NCI-H2171 treated with DMSO at 0.1 percent for 48 hours (cell line): Measurements from ENCODE around the gene MYOZ3.
A peak's percentile ranks its signal among the peaks of the same experiment; 100 is the strongest.

ENCODE experiments used
- DNase-seq: peaks from one replicate; lab custom pipeline; 2025; lab: John Stamatoyannopoulos, UW

MYOZ3 gene

GRCh38 chr5:150661086-150661485, at the start of gene MYOZ3:
Gene MYOZ3 (plus strand): TSS chr5:150661251. CDS start chr5:150662942, 1,691 bp downstream.
- DNase-seq, result no peak

- no peak for DNase-seq
Measured at GRCh38 chr5:150612405-150612804, 48.6 kb upstream of the MYOZ3 start.

- no peak for DNase-seq
Measured at GRCh38 chr5:150612905-150613670, 48.0 kb upstream of the MYOZ3 start.

- DNase-seq, result no peak
Measured at GRCh38 chr5:150613991-150614660, 46.9 kb upstream of the MYOZ3 start.

GRCh38 chr5:150614661-150615060, 46.4 kb upstream of the MYOZ3 start:
- no peak for DNase-seq

GRCh38 chr5:150615141-150615699, 45.8 kb upstream of the MYOZ3 start:
- peak; percentile 82 for DNase-seq

- DNase-seq, result peak; percentile 80
Measured at GRCh38 chr5:150616024-150616470, 45.0 kb upstream of the MYOZ3 start.

GRCh38 chr5:150616506-150616905, 44.5 kb upstream of the MYOZ3 start:
- peak; percentile 97 for DNase-seq

- no peak for DNase-seq
Measured at GRCh38 chr5:150618163-150618562, 42.9 kb upstream of the MYOZ3 start.

GRCh38 chr5:150618588-150619281, 42.3 kb upstream of the MYOZ3 start:
- DNase-seq, result peak; percentile 84

- DNase-seq, result peak; percentile 26
Measured at GRCh38 chr5:150619359-150620230, 41.5 kb upstream of the MYOZ3 start.

- no peak for DNase-seq
Measured at GRCh38 chr5:150621301-150621700, 39.8 kb upstream of the MYOZ3 start.

- peak; percentile 30 for DNase-seq
Measured at GRCh38 chr5:150622157-150622556, 38.9 kb upstream of the MYOZ3 start.

GRCh38 chr5:150623152-150623877, 37.7 kb upstream of the MYOZ3 start:
- DNase-seq, result no peak

- DNase-seq, result no peak
Measured at GRCh38 chr5:150623878-150624216, 37.2 kb upstream of the MYOZ3 start.

- no peak for DNase-seq
Measured at GRCh38 chr5:150624334-150625163, 36.5 kb upstream of the MYOZ3 start.

- no peak for DNase-seq
Measured at GRCh38 chr5:150625164-150625535, 35.9 kb upstream of the MYOZ3 start.

GRCh38 chr5:150625831-150626746, 35.0 kb upstream of the MYOZ3 start:
- no peak for DNase-seq

- DNase-seq, result no peak
Measured at GRCh38 chr5:150626853-150627276, 34.2 kb upstream of the MYOZ3 start.
